ENCODE data around the gene ZNF423. TPM values are rescaled to one million over a fixed set of nuclear protein-coding genes. Genes with fewer than 3 reads are reported as not detected.

Gene ZNF423
- total and polyA plus RNA-seq, 2 experiments from 2014 or later = 14.9 to 41.8 TPM

- TF ChIP-seq ZNF462 (CRISPR knock-in tag; IDR thresholded peaks at IDR 0.05) (no peak), POLR2AphosphoS5 (IDR thresholded peaks at IDR 0.05; ENCODE audit: low read depth) (no peak), ETS1 (IDR thresholded peaks at IDR 0.05) (no peak), CREB1 (CRISPR knock-in tag; IDR thresholded peaks at IDR 0.05; ENCODE audit: low read depth) (peak; percentile 57; the same call in 1 of the 2 replicates)
Measured at GRCh38 chr16:49491771-49492761, 363.8 kb downstream of the ZNF423 start (continued).

DNA sequence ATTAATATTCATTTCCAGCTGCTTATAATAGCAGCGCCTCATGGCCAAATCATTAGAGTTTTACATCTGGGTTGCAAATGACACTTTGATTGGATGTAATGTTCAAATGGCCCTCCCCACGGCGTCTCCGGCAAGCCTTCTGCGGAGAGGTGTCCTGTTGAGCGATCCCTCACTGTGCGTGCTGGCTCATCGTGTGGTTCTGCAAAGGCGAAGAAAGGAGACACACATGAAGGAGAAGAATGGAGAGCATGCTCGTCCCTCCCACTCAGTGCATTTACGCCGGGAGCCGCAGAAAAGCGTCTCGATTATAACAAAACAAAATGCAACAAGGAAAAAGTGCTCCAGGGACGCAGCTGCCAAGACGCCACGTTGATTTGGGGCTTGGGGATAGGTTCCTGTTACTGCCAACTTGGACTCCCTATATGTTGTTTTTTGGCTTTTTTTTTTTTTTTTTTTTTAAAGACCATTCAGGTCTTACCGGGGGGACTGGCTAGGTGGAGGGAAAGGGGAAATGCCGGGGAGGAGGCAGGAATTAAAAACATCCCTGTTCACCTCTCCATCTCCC is 364.7 kb downstream of the ZNF423 start:
- Histone ChIP-seq H3K4me3 (0 out of 2 replicates have a peak overlapping the region, but pooled peaks have one; percentile 44), H3K27me3 (ENCODE audit: insufficient read depth) (no peaks in the 10 kb centered on the region), H2AFZ (peak overlapping the region; percentile 99), H3K79me2 (replicated peaks; ENCODE audit: insufficient read depth) (no peaks in the 10 kb centered on the region), H4K20me1 (replicated peaks; ENCODE audit: insufficient read depth) (no peaks in the 10 kb centered on the region), H3K4me1 (ENCODE audit: insufficient read depth) (peaks cover 13% of the 10 kb centered on the region), H3K36me3 (ENCODE audit: insufficient read depth) (no peaks in the 10 kb centered on the region), H3K4me2 (peak overlapping the region; percentile 73), H3K9me2 (ENCODE audit: insufficient read depth) (no peaks in the 10 kb centered on the region), H3K27ac (ENCODE audit: low read depth) (peak overlapping the region; percentile 74; the same call in 1 of the 2 replicates), H3F3A (replicated peaks; ENCODE audit: low read depth) (no peaks in the 10 kb centered on the region)
- no peaks in the 10 kb centered on the region for H3K9me3 Mint-ChIP-seq
- H3K4me1 Mint-ChIP-seq = peaks cover 13% of the 10 kb centered on the region
- no peaks in the 10 kb centered on the region; the same call in 2 of the 3 replicates for H3K36me3 Mint-ChIP-seq (ENCODE audit: low read depth)
- peaks cover 21% of the 10 kb centered on the region for H3K27me3 Mint-ChIP-seq (ENCODE audit: insufficient read depth, low read depth, poor library complexity)
- ATAC-seq (peak; percentile 8; the same call in 2 of the 3 replicates), DNase-seq (ENCODE audit: low spot score) (peak; percentile 5)
- no peak overlapping the region; the same call in 2 of the 3 replicates for H3K4me3 Mint-ChIP-seq
- TF ChIP-seq CTCF (conservative IDR thresholded peaks at IDR 0.05; ENCODE audit: low read depth in 2 of 2) (no peak), ETS1 (IDR thresholded peaks at IDR 0.05) (no peak)
- H3K27ac Mint-ChIP-seq = peak overlapping the region; percentile 85
